Measurements from ENCODE around the gene SLC24A1. TPM values are rescaled to one million over a fixed set of nuclear protein-coding genes. Genes with fewer than 3 reads are reported as not detected.

SLC24A1 gene
- total and polyA plus RNA-seq, 8 donors, result 8.3 to 29.1 (median 26.6) TPM

- H3K27ac ChIP-seq, result no peak overlapping the region
- intact Hi-C loops (cut with DNase I), result no loop called here
- DNase-seq, result peak in 2 of 4 donors; percentile 54 to 72
- no peak for ATAC-seq
- no peaks in the 10 kb centered on the region for H3K4me1 ChIP-seq
- no peak overlapping the region for H3K4me3 ChIP-seq
- peaks cover 0 to 54% of the 10 kb centered on the region in 2 donors for H3K36me3 ChIP-seq
- TF ChIP-seq CTCF (IDR thresholded peaks at IDR 0.05), result no peak
- H3K9me3 ChIP-seq, result no peaks in the 10 kb centered on the region
- no peaks in the 10 kb centered on the region for H3K27me3 ChIP-seq
Measured at GRCh38 chr15:65695081-65695480, 73.3 kb downstream of the SLC24A1 start.

Other genes with a start within 250 kb of the SLC24A1 start
- gene IGDCC3, start 243.9 kb upstream of the SLC24A1 start, total RNA-seq, result under 1 TPM in 1 of 2 donors, not detected in 1; 0.20 TPM
- 10 to 100 TPM in 5 of 6 donors, 1 to 10 TPM in 1; 6.3 to 12.8 (median 12.1) TPM for gene IGDCC3, start 243.9 kb upstream of the SLC24A1 start, polyA plus RNA-seq (ENCODE audit: insufficient read length in 6 of 6)
- 1 to 10 TPM; 1.9 to 5.4 TPM for gene IGDCC4, start 199.0 kb upstream of the SLC24A1 start, total RNA-seq
- gene IGDCC4, start 199.0 kb upstream of the SLC24A1 start, polyA plus RNA-seq (ENCODE audit: insufficient read length in 6 of 6), result 10 to 100 TPM; 32.6 to 48.4 (median 38.8) TPM
- gene DPP8, start 104.2 kb upstream of the SLC24A1 start, total RNA-seq, result 10 to 100 TPM; 31.7 to 35.0 TPM
- 10 to 100 TPM; 30.1 to 33.6 (median 31.7) TPM for gene DPP8, start 104.2 kb upstream of the SLC24A1 start, polyA plus RNA-seq (ENCODE audit: insufficient read length in 6 of 6)
- 10 to 100 TPM; 51.1 to 86.4 TPM for gene HACD3, start 91.5 kb upstream of the SLC24A1 start, total RNA-seq
- gene HACD3, start 91.5 kb upstream of the SLC24A1 start, polyA plus RNA-seq (ENCODE audit: insufficient read length in 6 of 6), result 100 to 1,000 TPM; 155 to 191 (median 167) TPM
- gene INTS14, start 10.8 kb upstream of the SLC24A1 start, total RNA-seq, result 10 to 100 TPM; 32.3 to 34.6 TPM
- gene INTS14, start 10.8 kb upstream of the SLC24A1 start, polyA plus RNA-seq (ENCODE audit: insufficient read length in 6 of 6), result 10 to 100 TPM; 46.2 to 50.9 (median 49.7) TPM
- gene DENND4A, start 170.4 kb downstream of the SLC24A1 start, total RNA-seq, result 10 to 100 TPM; 23.5 to 26.3 TPM
- 10 to 100 TPM; 20.6 to 25.2 (median 23.6) TPM for gene DENND4A, start 170.4 kb downstream of the SLC24A1 start, polyA plus RNA-seq (ENCODE audit: insufficient read length in 6 of 6)
- 100 to 1,000 TPM; 215 to 217 TPM for gene RAB11A, start 247.6 kb downstream of the SLC24A1 start, total RNA-seq
- 100 to 1,000 TPM; 271 to 311 (median 278) TPM for gene RAB11A, start 247.6 kb downstream of the SLC24A1 start, polyA plus RNA-seq (ENCODE audit: insufficient read length in 6 of 6)

Measured in left lung (tissue), 10 donors.